HL-60 (cell line): Measurements from ENCODE around the gene RASSF5.

Experiments
- CTCF ChIP-seq: IDR thresholded peaks from one replicate; pipeline ENCODE4 v1.5.1; 2011; ENCODE audit warnings: low read length, control low read depth, inconsistent platforms; ENCODE audit not compliant: insufficient read depth
- GABPA ChIP-seq: IDR thresholded peaks from 2 replicates; pipeline ENCODE4 v1.6.1; 2012; ENCODE audit warnings: low read depth
- POLR2AphosphoS5 ChIP-seq: IDR thresholded peaks from 2 replicates; pipeline ENCODE4 v1.6.1; 2012; ENCODE audit warnings: low read depth
- REST ChIP-seq: IDR thresholded peaks from 2 replicates; pipeline ENCODE4 v1.6.1; 2012; ENCODE audit warnings: low read depth; ENCODE audit not compliant: insufficient replicate concordance

- TF ChIP-seq POLR2AphosphoS5 (no peak), CTCF (no peak), REST (no peak), GABPA (no peak)
Observed at GRCh38 chr1:206465951-206466350, 41.4 kb upstream of the RASSF5 start.
